CD4-positive, alpha-beta T cell treated with Interleukin-4 for 1 hour (primary cell): ENCODE measurements around the gene ZNRF1.
A peak's percentile ranks its signal among the peaks of the same experiment; 100 is the strongest.
"Not testable (repeated sequence)": the region's sequence is repeated elsewhere in the genome, so short reads cannot be mapped to it uniquely, and the experiment has no call there.

ENCODE experiments used
- DNase-seq, 2 donors: peaks; one replicate each; pipeline ENCODE4 v3.0.0-alpha.2; 2020 to 2022

Gene ZNRF1

DNA sequence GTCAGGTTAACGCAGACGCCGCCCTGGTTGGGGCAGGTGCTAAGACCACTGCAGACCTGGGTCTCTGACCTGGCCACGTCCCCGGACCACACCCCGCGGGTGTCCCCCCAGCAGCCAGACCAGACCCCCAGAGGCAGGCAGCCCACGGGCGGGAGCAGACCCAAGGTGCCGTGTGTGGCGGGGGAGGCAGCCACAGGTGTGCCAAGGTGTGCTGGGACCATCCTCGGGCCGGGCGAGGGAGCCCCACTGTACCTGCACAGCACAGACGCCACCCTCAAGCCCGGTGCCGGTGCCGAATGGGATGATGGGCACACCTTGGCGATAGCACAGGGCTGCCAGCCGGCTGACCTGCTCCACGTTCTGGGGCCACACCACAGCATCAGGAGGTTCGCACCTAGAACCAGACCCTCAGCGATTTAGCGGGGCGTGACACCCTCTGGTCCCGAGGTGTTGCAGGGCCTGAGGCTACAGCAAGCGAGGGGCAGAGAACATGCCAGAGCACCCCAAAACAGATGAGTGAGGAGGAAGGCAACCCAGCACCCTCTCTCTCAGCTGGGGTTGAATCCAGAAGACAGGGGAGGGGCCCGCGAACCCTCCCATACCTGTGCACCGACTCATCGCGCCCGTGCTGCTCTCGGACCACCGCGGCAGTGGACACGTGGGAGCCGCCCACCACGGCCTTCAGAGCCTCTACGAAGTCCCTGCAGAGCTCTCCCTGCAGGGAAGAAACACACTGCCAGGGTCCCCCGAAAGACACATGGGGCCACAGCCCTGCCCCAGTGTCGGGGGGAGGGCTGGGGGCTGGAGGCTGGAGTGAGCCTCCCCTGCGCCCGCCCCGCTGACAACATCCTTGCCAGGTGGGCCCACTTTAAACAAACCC lies 116.4 kb downstream of the ZNRF1 start:
- no peak for DNase-seq

DNA sequence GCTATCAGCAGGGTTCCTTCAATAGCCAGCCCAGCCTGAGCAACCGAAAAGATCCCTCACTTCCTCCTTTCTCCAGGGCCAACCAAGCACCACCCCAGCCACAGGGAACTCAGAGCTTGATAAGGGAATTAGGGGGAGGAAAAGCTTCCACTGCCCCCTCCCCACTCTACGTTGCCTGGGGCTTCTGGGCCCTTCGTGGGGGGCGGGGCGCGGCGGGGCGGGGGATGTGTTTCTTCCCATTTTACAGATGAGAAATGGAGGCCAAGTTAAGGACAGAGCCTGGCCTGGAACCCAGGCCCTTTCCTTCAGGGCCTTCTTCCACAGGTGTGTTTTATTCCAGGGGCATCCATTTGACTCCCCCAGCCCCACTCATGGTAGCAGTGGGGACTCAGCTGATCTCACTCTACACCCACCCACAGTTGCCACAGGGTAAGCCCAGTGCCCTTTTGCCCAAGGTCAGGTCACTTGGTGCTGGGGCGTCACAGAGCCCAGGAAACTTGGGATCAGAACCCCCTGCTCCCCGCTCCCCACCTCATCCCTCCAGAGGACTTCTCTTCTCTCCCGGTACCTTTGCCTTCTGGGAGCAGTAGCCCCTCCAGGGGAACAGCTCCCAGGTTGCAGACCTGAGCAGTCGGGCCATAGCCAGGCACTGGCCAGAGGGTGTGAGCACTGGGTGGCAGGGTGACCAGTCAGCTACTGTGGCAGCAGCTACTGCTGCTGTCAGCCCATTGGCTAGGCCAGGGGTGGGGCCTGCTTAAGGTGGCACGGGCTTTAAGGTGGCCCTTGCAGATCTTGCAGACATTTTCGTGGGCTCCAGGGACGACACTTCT lies 117.5 kb downstream of the ZNRF1 start, which contains the start of gene LDHD:
Gene LDHD, minus strand, starts transcription at position 700 of the 830 bp plus-strand sequence. Its CDS starts 60 bp downstream, at position 640.
- peak in 1 of 2 donors; percentile 33 for DNase-seq

DNA sequence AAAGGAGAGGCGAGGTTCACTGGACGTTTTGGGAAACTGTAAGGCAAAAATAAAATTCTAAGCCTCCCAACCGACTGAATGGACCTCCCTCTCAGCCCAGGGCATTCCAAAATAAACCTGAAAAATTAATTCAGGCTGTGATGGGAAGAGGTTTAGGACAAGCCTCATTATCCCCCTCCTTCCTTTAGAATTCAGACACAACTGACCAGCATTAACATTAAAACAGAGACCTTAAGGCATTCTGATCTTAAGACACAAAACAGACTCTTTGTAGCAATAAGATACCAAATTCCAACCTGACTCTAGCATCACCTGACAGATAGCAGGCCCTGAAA lies 118.1 kb downstream of the ZNRF1 start:
- no peak for DNase-seq

DNA sequence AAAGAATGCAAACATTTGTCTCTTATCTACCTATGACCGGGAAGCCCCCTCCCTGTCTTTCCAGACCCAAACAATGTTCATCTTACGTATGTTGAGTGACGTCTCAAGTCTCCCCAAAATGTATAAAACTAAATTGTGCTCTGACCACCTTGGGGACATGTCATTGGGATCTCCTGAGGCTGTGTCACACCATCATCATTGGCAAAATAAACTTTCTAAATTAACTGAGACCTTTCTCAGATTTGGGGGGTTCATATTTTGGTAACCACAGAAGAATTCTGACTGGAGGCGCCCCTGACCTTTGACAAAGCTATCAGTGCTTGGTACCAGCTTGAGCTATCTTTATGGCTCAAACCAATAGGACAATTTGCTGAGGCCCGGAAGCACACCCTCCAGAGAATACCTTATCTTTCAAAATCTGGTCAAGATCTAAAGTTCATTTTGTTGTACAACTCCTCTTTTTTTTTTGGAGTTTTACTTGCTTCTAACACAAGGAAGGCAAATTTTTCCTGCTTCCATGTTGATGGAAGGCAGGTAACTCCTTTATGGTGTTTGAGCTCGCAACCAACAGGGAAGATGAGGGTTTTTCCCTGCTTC lies 120.2 kb downstream of the ZNRF1 start:
- DNase-seq: no peak

DNA sequence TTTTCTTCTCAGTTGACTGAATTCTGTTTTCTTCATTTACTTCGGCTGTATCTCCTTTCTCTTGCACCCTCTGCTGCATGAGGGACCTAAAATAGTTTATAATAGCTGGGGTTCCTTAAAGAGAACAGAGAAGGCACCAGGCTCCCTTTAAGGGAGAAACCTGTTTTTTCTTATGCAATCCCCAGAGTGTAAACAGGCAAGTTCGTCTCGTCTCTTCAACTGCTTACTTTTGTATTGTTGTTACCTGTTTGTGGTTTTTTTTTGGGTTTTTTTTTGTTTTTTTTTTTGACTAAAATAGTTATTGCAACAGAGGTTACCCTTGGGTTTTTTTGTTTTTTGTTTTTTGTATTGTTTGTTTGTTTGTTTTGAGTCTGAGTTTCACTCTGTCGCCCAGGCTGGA lies 121.4 kb downstream of the ZNRF1 start:
- DNase-seq: no peak

DNA sequence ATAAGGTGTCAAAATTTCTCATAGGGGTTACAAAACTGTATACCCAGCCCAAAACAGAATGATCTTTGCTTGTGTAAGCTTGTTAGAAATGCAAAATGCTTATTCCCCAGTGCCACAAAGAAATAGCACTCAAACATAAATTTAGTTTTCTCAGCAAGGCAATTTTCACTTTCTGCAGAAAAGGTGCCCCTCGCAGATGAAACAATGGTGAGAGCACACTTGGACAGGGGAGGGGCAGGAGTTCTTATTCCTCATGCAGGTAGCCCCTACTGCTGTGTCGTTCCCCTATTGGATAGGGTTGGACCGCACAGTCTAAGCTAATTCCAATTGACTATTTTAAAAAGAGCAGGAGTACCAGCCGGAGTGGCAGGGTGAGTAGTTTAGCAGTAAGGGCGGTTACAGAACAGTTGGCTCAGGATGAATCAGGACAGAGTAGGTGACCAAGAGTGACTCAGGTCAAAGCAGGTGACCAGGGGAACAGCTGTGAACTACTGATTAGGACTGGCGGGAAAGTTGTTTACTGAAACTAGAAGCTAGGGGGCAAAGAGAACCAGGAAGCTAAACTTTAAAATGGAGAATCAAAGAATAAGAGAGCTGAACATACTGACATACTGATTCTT lies 123.2 kb downstream of the ZNRF1 start:
- no peak for DNase-seq

DNA sequence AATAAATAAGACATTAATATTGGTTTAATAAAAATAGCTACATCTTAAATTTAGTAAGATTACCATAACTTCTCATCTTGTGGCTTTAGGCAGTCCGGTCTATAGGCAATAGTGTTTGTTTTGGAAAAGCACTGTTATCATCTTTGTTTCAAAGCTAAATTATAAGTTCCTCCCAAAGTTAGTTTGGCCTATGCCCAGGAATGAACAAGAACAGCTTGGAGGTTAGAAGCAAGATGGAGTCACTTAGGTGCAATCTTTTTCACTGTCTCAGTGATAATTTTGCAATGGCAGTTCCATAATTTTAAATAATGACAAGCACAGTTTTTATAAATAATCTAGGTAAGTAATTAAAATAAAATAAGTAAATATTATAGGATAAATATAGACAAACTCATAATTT lies 123.8 kb downstream of the ZNRF1 start:
- no peak for DNase-seq

DNA sequence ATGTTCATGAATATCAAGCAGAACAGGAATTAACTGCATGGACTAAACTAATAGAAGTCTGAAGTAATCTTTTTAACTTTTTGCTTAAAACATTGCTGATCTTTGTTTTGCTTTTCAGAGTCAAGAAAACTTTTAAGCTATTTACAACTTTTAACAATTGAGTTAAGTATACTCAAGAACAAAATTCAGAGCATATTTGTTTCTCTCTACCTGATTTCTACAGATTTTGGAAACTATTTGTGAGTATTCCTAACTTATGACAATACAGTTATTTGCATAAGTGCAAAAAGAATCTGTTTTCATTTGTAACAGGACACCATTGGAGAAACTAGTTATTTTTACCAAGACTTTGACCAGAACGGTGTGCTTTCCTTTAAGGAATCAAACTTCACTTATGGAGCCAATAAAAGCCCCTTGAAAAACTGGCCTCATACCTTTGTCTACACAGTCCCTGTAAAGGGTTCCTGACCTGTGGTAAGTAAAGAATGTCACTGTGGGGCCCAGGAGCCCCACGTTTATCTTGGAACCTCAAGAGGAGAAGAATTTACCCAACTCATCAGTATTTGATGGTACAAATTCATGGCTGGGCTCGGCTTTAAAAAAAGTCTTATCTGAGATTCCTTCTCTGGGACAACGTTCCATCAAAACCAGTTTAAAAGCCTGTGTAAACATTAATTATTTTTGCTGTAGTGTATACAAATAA lies 129.0 kb downstream of the ZNRF1 start:
- DNase-seq: no peak

DNA sequence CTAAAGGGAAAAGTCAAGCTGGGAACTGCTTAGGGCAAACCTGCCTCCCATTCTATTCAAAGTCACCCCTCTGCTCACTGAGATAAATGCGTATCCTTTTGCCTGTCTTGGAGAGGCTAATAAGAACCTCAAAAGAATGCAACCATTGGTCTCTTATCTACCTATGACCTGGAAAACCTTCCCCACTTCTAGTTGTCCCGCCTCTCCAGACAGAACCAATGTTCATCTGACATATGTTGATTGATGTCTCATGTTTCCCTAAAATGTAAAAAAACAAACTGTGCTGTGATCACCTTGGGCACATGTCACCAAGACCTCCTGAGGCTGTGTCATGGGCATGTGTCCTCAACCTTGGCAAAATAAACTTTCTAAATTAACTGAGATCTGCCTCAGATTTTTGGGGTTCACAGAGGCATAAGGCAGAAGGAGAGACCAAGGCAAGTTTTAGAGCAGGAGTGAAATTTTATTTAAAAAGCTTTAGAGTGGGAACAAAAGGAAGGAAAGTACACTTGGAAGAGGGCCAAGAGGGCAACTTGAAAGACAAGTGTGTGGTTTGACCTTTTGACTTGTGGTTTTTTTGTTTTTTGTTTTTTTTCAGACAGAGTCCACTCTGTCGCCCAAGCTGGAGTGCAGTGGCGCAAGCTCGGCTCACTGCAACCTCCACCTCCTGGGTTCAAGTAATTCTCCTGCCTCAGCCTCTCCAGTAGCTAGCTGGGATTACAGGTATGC lies 130.8 kb downstream of the ZNRF1 start:
- not testable (repeated sequence) for DNase-seq

DNA sequence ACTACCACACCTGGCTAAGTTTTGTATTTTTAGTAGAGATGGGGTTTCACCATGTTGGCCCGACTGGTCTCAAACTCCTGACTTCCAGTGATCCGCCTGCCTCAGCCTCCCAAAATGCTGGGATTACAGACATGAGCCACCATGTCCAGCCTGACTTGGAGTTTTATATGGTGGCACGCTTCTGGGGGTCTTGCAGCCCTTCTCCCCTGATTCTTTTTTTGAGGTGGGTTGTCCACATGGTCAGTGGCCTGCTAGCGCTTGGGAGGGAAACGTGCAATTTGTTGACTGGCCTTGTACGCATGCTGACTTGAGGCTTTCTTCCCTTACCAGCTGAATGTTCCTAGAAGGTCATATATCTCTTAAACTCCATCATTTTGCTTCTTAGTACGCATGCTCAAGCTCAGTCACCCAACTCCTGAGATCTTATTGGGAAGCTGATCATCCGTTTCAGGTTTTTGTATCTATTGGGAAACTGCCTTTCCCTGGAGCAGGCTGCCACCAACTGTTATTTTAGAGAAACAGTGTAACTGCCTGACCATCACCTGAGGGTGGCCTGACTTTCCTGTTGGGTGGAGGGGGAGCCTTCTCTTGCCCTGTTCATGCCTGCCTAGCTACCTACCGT lies 131.4 kb downstream of the ZNRF1 start:
- DNase-seq: no peak

DNA sequence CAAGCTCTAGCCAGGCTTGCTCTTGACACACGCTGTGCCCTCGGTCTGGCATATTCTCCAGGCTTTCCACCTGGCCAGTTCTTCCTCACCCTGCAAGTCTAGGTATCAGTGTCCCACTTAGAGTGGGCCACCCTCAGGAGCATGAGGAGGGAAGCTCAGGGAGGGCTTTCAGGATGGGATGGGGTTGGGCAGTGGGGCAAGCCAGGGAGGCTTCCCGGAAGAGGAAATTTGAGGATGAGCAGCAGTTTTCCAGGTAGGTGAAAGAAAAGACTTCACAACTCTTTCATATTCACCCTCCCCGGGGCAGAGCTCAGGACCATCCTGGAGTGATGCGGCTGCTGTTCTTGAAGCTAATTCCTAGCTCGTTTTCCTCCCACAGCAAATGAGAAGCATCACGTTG lies 132.3 kb downstream of the ZNRF1 start:
- DNase-seq: no peak

DNA sequence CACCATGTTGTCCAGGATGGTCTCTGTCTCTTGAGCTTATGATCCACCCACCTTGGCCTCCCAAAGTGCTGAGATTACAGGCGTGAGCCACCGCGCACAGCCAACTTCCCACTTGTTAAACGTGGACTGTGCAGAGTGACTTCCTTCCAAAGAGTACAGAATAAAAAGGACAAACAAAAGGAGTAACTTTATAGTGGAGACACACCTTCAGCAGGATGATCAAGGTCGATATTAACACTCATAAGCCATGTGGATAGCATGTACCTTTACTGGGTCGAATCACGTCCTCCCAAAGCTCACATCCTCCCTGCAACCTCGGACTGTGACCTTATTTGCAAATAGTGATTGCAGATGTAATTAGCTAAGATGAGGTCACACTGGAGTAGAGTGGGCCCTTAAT lies 139.4 kb downstream of the ZNRF1 start:
- no peak for DNase-seq

DNA sequence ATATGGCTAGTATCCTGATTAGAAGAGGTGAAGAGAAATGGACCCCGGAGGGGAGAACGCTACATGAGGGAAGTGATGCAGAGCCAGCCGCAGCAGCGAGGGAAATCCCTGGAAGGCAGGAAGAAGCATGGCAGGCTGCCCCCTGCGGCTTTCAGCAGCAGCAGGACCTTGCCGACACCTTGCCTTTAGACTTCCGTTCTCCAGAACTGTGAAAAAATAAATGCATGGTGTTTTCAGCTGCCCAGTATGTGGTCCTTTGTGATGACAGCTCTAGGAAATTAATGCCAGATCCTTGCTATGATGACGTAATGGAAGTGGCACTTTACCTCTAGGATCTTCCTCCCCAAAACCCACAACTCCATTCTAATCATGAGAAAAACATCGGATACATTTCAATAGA lies 139.8 kb downstream of the ZNRF1 start:
- DNase-seq: no peak

DNA sequence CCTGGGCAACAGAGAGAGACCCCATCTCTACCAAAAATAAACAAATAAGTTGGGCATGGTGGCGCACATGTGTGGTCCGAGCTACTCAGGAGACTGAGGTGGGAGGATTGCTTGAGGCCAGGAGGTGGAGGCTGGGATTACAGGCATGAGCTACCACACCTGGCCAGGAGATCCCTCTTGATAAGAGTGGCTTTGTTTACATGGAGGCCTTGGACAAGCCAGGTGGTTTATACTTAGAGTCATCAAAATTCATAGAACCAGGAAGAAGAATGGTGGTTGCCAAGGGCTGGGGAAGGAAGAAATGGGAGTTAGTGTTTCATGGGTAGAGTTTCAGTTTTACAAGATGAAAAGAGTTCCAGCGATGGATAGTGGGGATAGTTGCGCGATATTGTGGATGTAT lies 140.7 kb downstream of the ZNRF1 start:
- no peak for DNase-seq

DNA sequence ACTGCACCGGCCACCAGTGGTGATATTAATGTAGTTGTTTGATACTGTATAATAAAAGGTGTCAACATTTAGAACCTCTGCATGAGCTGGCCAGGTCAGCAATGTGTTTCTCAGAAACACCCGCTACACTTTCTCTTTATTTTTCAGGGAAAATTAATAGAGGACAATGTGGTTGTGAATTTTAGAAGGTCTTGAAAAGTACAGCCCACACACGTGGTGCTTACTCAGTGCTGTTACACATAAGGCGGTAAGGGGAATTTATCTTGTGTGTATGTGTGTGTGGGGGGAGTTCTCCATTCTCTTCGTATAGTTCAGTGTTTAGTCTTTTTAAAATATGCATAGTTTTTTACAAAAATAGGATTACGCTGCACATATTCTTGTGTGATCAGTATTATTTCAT lies 145.1 kb downstream of the ZNRF1 start:
- no peak for DNase-seq

DNA sequence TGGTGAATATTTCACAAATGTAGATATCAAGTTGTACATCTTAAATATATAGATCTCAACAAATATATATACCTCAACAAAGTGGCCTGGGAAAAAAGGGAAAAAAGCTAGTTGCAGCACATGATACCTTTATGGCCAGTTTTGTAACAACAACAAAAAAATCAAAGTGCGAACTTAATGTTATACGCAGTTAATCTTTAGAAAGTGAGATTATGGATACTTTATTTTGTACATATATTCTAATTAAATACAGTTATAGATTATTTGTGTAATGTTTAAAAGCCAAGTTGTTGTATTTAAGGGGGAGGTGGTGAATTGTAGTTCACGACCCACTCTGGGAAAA lies 149.1 kb downstream of the ZNRF1 start:
- no peak for DNase-seq

DNA sequence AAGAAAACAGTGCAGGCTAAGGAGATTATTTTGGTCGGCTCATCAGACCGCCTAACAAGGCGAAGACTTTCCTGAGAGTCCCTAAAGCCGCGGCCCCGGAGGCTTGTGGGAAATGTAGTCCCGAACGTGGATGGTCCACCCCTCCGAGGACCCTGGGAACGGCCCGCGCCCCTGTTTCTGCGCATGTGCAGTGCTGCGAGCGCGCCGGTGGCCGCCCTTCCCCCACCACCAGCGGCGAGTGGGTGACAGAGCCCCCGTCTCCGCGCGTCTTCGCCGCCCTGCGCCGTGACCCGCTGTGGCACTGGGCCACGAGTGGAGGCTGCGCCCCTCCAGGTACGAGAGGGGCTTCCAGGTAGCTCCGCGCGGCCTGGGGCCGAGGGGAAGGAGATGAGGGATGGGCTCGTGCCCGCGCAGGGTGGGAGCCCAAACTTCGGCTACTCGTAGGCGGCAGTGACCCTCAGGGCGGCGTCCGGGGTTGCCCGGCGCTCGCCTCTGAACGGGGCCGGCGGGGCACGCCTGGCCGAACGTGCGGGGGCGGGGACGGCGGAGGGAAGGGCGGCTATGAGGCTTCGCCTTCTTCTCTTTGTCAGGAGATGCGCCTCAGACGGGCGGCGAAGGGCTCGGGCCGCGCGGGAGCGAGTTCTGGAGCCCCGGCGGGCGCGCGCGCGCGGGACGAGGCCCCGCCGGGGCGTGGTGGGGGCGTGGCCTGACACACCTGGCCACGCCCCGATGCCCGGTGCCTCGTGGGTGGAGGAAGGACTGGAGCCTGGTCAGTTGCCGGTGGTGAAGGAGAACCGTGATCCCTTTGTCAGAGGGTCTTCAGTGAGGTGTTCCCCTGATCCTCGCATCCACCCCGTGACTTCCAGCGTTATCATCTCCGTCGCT lies 149.7 kb downstream of the ZNRF1 start, which contains the start of gene ZFP1:
Gene ZFP1, plus strand, starts transcription at position 214 of the 885 bp plus-strand sequence. CDS start 4,428 bp downstream, outside the sequence.
- peak; percentile 94 to 95 for DNase-seq

DNA sequence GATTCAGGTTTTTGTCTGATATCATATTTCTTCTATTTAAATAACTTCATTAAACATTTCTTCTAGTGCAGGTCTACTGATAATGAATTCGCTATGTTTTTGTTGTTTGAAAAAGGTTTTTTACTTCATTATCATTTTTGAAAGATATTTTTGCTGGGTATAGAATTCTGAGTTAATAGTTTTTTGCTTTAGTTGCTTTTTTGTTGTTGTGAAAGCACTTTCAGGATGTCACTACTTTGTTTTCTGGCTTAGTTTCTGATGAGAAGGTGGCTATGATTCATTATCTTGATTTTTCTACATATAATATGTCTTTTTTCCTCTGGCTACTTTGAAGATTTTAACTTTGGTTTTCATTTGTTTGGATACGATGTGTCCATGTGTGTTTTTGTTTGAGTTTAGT lies 153.0 kb downstream of the ZNRF1 start:
- DNase-seq: no peak

DNA sequence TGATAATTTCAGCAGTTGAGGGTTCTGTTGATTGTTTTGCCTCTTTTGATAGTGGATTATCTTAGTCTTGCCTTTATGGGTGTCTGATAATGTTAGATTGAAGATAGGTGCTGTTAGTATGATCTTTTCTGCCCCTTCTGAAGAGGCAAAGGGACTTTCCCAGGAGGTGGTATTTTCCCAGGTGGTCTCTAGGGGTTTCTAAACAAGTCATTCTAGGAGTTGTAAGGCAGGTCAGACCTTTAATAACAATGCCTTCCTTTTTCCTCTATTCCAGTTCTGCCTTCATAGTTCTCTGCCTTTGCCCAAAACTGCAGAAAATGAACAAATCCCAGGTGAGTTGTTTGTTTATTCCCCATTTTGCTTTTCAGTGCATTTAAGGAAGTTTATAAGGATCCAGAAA lies 153.8 kb downstream of the ZNRF1 start:
- no peak for DNase-seq

DNA sequence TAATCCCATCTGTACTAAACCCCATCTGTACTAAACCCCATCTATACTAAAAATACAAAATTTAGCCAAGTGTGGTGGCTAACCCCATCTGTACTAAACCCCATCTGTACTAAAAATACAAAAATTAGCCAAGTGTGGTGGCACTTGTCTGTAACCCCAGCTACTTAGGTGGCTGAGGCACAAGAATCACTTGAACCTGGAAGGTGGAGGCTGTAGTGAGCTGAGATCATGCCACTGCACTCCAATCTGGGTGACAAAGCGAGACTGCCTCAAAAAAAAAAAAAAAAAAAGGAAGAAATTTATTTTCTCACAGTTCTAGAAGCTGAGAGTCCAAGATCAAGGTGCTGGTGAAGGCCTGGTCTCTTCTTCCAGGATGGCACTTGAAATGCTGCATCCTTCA lies 161.6 kb downstream of the ZNRF1 start:
- DNase-seq: no peak
